ENCODE results near the gene MORN2.

Gene MORN2

DNA sequence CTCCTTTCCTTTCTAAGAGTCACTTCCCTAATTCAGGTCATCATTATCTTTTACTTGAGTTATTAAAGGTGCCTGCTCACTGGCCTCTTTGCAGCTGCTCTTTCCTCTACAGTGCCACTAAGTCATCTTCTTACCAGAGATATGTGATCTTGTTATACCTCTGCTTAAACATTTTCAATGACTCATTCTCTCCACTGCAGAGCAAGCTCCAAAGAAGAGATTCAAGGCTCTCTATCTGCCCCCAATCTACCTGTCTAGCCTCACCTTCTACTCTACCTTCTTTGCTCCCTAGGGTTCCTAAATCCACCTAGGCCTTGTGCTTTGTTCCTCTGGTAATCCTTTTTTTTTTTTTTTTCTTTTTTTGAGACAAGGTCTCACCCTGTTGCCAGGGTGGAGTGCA is 17.0 kb downstream of the MORN2 start:
- DNase-seq (ENCODE audit: low read depth): no peak

DNA sequence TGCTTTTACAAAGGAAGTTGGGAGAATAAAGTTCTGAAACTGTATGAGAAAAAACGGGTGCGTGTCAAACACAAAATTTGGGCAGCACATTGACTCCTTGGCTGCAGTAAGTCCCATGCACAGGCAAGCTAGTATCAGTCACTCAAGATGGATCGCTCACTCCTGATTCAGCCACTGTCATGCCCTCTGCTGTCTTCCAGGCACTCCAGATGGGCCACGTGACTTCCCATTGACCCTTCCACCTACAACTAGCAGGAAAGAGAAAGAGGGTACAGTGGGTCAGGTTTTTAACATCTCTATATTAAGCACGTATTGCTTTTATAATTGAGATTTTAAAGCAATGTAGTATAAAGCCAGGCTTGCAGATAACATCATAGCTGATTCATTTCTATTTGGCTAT is 22.5 kb downstream of the MORN2 start:
- DNase-seq (ENCODE audit: low read depth): no peak

DNA sequence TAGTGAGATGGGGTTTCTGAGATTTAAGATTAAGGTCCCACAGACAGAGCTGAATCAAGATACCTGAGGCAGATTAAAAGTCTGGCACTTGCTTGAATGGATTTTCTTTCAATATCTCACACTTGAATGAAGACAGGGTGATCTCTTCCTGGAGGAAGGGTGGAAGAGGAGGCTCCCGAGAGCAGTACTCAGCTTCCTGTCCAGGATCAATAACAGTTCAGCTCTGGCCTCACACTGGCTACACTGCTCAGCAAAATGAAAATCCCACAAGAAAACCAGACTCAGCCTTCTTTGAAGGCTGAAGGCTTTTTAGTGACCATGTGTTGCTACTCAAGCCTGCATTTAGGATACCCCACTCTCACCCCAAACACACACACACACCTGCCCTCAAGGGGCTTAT is 24.9 kb downstream of the MORN2 start:
- DNase-seq (ENCODE audit: low read depth): no peak

DNA sequence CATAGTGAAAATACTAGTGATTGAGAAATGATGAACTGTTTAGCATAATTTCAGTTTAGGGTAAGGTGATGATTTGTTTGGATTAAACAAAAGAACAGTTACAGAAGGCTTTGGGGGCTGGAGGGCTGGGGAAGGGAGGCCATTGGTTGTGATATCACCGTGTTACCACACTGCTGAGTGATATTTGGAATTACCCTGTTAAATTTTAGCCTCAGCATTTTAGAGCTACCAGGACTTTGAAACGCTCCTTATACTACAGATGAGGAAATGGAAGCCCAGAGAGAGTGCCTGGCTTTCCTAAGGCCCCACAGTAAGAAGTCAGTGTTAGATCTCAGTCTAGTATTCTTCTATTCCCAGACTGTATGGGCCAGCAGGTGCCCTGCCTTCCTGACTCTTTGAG is 29.5 kb downstream of the MORN2 start:
- DNase-seq (ENCODE audit: low read depth): no peak

DNA sequence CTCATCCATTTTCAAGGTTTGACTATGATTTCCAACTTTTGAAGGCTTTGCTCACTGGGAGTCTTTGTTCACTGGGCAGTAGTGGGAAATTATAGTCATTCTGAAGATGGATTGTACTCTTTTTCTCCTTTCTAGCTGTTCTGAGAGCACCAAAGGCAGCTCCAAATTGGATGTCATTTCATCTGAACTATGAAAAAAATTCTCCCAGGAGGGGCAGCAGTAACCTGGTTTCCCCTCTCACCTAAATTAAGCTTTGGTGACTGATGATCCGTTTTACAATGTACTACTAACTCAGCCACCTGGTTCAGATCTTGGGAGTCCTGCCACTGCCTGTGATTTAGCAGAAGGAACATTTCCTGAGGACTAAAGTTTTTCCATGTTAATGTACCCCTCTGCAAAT is 31.5 kb downstream of the MORN2 start:
- DNase-seq (ENCODE audit: low read depth): no peak

- DNase-seq (ENCODE audit: low read depth): peak; percentile 4
Observed at GRCh38 chr2:38907743-38908562, 32.2 kb downstream of the MORN2 start.

DNA sequence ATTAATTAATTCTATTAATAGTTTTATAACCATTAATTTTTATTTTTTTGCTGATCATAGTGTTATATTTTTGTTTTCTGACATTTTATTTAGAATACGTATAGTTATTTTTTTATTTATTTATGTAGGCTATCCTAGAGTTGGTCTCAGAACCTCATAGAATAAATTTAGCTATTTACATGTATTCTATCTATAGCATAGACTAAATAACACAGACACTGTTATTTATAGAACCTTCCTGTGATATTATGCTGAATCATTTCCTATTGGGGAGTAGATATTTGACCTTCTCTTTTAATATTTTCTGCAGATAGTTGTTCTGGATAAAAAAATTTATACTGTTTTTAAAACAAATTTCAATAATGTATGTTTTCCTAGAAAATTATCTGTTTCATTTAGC is 34.1 kb downstream of the MORN2 start:
- DNase-seq (ENCODE audit: low read depth): no peak

DNA sequence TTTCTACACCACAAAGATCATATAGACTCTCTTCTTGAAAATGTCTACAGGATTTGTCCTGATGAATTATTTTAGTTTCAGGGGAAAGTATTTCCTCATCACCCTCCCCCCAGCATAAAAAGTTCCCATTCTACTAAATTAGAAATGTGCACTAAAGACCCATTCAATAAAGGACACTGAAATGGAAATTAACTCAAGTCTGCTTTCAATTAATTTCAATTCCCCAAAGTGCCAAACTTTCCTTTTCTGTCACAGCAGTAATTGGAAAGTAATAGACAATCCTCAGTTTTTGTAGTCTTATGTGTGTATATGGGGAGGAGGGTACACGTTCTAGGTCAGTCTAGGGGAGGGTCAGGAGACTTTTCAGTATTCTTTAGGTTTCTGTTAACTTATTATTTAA is 35.4 kb downstream of the MORN2 start:
- no peak for DNase-seq (ENCODE audit: low read depth)

- DNase-seq (ENCODE audit: low read depth): no peak
Observed at GRCh38 chr2:38912619-38913018, 36.8 kb downstream of the MORN2 start.

- no peak for DNase-seq (ENCODE audit: low read depth)
Observed at GRCh38 chr2:38922389-38922788, 46.6 kb downstream of the MORN2 start.

DNA sequence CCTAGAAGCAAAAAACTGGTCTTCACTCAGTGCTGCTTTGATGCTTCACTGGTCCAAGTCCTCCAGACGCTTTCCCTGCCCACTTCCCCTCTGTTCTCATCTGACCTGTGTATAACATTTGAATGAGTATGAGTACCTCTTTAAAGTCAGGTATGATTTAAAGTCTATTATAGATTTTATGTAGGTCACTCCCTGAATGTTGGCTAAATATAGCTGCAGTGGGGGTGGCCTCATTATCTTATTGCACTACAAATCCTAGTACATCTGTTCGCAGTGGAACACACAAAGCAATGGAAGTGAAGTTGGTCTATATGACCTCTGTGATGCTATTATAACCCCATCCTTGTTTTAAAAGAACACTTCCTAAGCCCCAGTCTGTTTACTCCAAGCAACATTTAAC is 47.1 kb downstream of the MORN2 start:
- DNase-seq (ENCODE audit: low read depth): no peak

DNA sequence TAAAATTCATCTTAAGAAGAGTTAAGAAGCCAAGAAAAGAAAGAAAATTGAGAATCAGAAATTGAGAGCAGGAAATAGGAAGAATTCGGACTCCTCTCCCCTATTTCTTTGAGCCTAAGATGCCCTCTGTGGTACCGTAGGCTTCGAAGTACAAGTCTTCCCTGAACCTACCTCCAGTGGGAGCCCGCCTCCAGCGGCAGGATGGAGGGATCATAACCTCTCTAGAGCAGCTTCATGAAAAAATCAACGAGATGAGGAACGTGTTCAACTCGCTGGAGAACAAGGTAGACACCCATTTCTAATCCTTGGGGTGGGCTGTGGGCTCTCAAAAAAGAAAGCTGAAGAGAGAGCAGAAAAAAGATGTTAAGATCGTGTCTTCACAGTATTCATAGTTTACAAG is 50.2 kb downstream of the MORN2 start:
- no peak for DNase-seq (ENCODE audit: low read depth)

DNA sequence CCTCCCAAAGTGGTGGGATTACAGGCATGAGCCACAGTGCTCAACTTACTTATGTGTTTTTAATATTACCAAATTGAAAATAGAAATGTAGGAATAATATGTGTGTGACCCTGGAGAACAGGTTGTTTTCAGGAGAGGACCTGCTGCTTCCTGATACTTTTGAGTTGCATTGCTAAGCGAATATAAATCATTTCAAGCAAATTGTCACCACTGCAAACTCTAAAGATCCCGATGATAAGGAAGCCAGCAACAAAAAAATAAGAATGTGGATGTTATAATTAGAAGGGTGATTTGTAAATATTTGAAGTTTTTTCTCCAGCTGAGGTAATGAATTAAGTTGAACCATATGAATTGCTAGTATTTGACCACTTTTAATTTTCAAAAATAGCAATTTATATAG is 54.8 kb downstream of the MORN2 start:
- DNase-seq (ENCODE audit: low read depth): no peak

Data from activated T-cell treated with anti-CD3 and anti-CD28 coated beads for 48 hours (primary cell).